Prostate gland (tissue), 2 donors: Measurements from ENCODE around the gene PPP1R14B. TPM values are rescaled to one million over a fixed set of nuclear protein-coding genes. Genes with fewer than 3 reads are reported as not detected.

Source experiments
- DNase-seq: peaks from one replicate; pipeline ENCODE4 v3.0.0-alpha.2; 2019; ENCODE audit warnings: low spot score
- H3K27ac ChIP-seq, 2 donors: fragments of 200-600 bp; sonication (generic); 2 replicates each; pipeline ENCODE4 v1.5.1; 2017 to 2019
- H3K27me3 ChIP-seq: fragments of 200-600 bp; sonication (generic); replicated peaks from 2 replicates; pipeline ENCODE4 v1.5.1; 2019; ENCODE audit not compliant: insufficient read depth
- H3K36me3 ChIP-seq, 2 donors: fragments of 200-600 bp; sonication (generic); 1 replicate in 1 of 2; 2 replicates in 1 of 2; pipeline versions ENCODE4 v1.5.1 to v1.8.1; 2017 to 2019
- H3K4me1 ChIP-seq: fragments of 200-600 bp; sonication (generic); replicated peaks from 2 replicates; pipeline ENCODE4 v1.5.1; 2019
- H3K4me3 ChIP-seq, 2 donors: fragments of 200-600 bp; sonication (generic); 2 replicates each; pipeline ENCODE4 v1.5.1; 2017 to 2019
- H3K9me3 ChIP-seq: fragments of 200-600 bp; sonication (generic); 2 replicates; pipeline ENCODE4 v1.5.1; 2017
- CTCF ChIP-seq, 4 experiments: fragments of 200-600 bp in 2 of 4; fragments of 450-650 bp in 2 of 4; sonication (generic) in 2 of 4; IDR thresholded peaks; 1 replicate in 3 of 4; 2 replicates in 1 of 4; pipeline ENCODE4 v1.5.1; 2016 to 2019; ENCODE audit warnings: antibody characterized with exemption in 4 of 4, mild to moderate bottlenecking in 2 of 4, moderate library complexity in 2 of 4
- POLR2A ChIP-seq: fragments of 450-650 bp; IDR thresholded peaks from one replicate; pipeline ENCODE4 v1.6.1; 2016; ENCODE audit warnings: antibody characterized with exemption, mild to moderate bottlenecking
- POLR2AphosphoS5 ChIP-seq: sonication (generic); formaldehyde crosslinking; IDR thresholded peaks from one replicate; pipeline ENCODE4 v1.6.1; 2017; ENCODE audit warnings: antibody characterized with exemption
- WGBS: methylation state at CpG from one replicate; pipeline ENCODE4 v1.1.5; 2018; 5-methylcytosine and 5-hydroxymethylcytosine counted together
- intact Hi-C: fragments of 100-400 bp; cut with DNase I; formaldehyde crosslinking; loops from one replicate; pipeline ENCODE4 v1.14.2; 2022
- total RNA-seq, 2 donors: library from RNA; depleted of rRNA; stranded (reverse); fragments of >200 nt; gene quantifications; one replicate each; pipeline ENCODE4 v1.1.0, GENCODE V29; 2016

PPP1R14B gene
- total RNA-seq, 2 donors from 2014 or later, result 60.5 to 69.3 TPM

- Histone ChIP-seq H3K27ac (no peak overlapping the region), H3K4me3 (no peak overlapping the region), H3K4me1 (no peaks in the 10 kb centered on the region), H3K27me3 (no peaks in the 10 kb centered on the region), H3K36me3 (no peaks in the 10 kb centered on the region), H3K9me3 (no peaks in the 10 kb centered on the region)
- intact Hi-C loops, result no loop called here
- DNase-seq, result no peak
- TF ChIP-seq POLR2AphosphoS5 (no peak), CTCF (IDR thresholded peaks at IDR 0.05) (no peak), POLR2A (no peak)
- WGBS, result 82% methylated on average over 7 of the region's 14 CpGs
Observed at GRCh38 chr11:64220798-64221197, 25.9 kb downstream of the PPP1R14B start.

DNA sequence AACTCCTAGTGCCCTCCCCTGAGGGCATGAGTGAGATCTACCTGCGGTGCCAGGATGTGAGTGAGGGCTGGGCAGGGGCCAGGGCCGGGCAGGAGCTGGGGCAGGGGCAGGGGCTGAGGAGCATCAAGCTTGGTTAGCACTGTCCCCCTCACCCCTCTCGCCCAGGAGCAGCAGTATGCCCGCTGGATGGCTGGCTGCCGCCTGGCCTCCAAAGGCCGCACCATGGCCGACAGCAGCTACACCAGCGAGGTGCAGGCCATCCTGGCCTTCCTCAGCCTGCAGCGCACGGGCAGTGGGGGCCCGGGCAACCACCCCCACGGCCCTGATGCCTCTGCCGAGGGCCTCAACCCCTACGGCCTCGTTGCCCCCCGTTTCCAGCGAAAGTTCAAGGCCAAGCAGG is 26.5 kb downstream of the PPP1R14B start:
- no peaks in the 10 kb centered on the region for H3K36me3 ChIP-seq
- H3K9me3 ChIP-seq, result no peaks in the 10 kb centered on the region
- no peak overlapping the region for H3K27ac ChIP-seq
- H3K4me1 ChIP-seq, result no peaks in the 10 kb centered on the region
- no peak for DNase-seq
- no peak overlapping the region for H3K4me3 ChIP-seq
- intact Hi-C loops, result no loop called here
- no peak for TF ChIP-seq POLR2A
- TF ChIP-seq CTCF (IDR thresholded peaks at IDR 0.05), result no peak
- no peak for TF ChIP-seq POLR2AphosphoS5
- 87% methylated on average over 17 of the region's 17 CpGs for WGBS
- H3K27me3 ChIP-seq, result no peaks in the 10 kb centered on the region

- H3K36me3 ChIP-seq, result no peaks in the 10 kb centered on the region
- H3K4me3 ChIP-seq, result no peak overlapping the region
- intact Hi-C loops, result no loop called here
- H3K27me3 ChIP-seq, result no peaks in the 10 kb centered on the region
- TF ChIP-seq CTCF (IDR thresholded peaks at IDR 0.05) (no peak), POLR2AphosphoS5 (no peak), POLR2A (no peak)
- H3K4me1 ChIP-seq, result no peaks in the 10 kb centered on the region
- no peak overlapping the region for H3K27ac ChIP-seq
- H3K9me3 ChIP-seq, result no peaks in the 10 kb centered on the region
- 86% methylated on average over 9 of the region's 10 CpGs for WGBS
- DNase-seq, result no peak
Observed at GRCh38 chr11:64219755-64220154, 27.0 kb downstream of the PPP1R14B start.

DNA sequence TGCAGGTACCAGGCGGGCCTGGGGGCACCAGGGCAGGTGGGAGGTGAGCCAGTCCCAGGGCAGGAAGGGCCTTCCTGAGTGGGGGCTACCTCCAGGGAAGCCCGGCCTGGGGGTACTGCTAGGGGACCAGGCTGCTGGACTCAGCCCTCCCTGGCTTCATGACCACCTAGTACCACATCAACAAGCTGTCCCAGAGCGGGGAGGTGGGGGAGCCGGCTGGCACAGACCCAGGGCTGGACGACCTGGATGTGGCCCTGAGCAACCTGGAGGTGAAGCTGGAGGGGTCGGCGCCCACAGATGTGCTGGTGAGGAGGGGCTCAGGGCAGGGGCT is 27.4 kb downstream of the PPP1R14B start:
- Histone ChIP-seq H3K27me3 (no peaks in the 10 kb centered on the region), H3K9me3 (no peaks in the 10 kb centered on the region), H3K4me3 (no peak overlapping the region), H3K36me3 (no peaks in the 10 kb centered on the region), H3K27ac (no peak overlapping the region), H3K4me1 (no peaks in the 10 kb centered on the region)
- 91% methylated on average over 6 of the region's 7 CpGs for WGBS
- no peak for DNase-seq
- TF ChIP-seq POLR2A, result no peak
- TF ChIP-seq CTCF (IDR thresholded peaks at IDR 0.05), result no peak
- no peak for TF ChIP-seq POLR2AphosphoS5
- intact Hi-C loops, result no loop called here

- Histone ChIP-seq H3K36me3 (no peaks in the 10 kb centered on the region), H3K9me3 (no peaks in the 10 kb centered on the region), H3K27ac (no peak overlapping the region), H3K4me1 (no peaks in the 10 kb centered on the region), H3K4me3 (no peak overlapping the region), H3K27me3 (no peaks in the 10 kb centered on the region)
- 62% methylated on average over 8 of the region's 11 CpGs for whole genome bisulfite sequencing
- TF ChIP-seq POLR2A (no peak), CTCF (IDR thresholded peaks at IDR 0.05) (no peak), POLR2AphosphoS5 (no peak)
- no peak for DNase-seq
- intact Hi-C loops, result no loop called here
Observed at GRCh38 chr11:64218628-64219353, 28.0 kb downstream of the PPP1R14B start.
